ENCODE results near the gene SLC7A6.

The SLC7A6 gene

GRCh38 chr16:68242926-68243858 is 21.1 kb upstream of the SLC7A6 start:
- Histone ChIP-seq H3K9me3 (ENCODE audit: control insufficient read depth, low read length) (no peaks in the 10 kb centered on the region), H2BK120ac (ENCODE audit: low read depth, low read length) (no peak overlapping the region), H3K4me3 (ENCODE audit: insufficient read depth in 1 of 2, low read depth in 1 of 2, low read length in 2 of 2) (no peak overlapping the region), H3K4ac (ENCODE audit: low read depth in 1 of 2, low read length in 2 of 2) (no peak overlapping the region), H3K4me1 (ENCODE audit: control insufficient read depth, insufficient read depth, low read depth, low read length) (peaks cover 30% of the 10 kb centered on the region), H2AFZ (ENCODE audit: low read depth, low read length) (no peak overlapping the region), H2BK15ac (ENCODE audit: low read depth, poor library complexity, severe bottlenecking) (no peak overlapping the region), H3K4me2 (ENCODE audit: low read length, poor library complexity, severe bottlenecking) (no peak overlapping the region), H3K14ac (ENCODE audit: low read length in 2 of 2) (no peak overlapping the region), H3K18ac (ENCODE audit: low read depth in 1 of 2, low read length in 2 of 2) (no peak overlapping the region), H3K23ac (ENCODE audit: low read length in 2 of 2) (no peak overlapping the region), H2BK12ac (ENCODE audit: low read length in 2 of 2) (no peak overlapping the region), H4K8ac (ENCODE audit: low read length) (no peak overlapping the region), H3K9ac (ENCODE audit: low read length) (no peak overlapping the region), H3K79me1 (replicated peaks; ENCODE audit: low read length, poor library complexity, severe bottlenecking) (peaks cover 33% of the 10 kb centered on the region), H2AK5ac (ENCODE audit: low read length, severe bottlenecking) (no peak overlapping the region), H3K27me3 (ENCODE audit: control insufficient read depth in 1 of 2, insufficient read depth in 1 of 2, low read length in 2 of 2) (no peaks in the 10 kb centered on the region), H4K91ac (ENCODE audit: low read length) (no peak overlapping the region), H3K36me3 (ENCODE audit: control insufficient read depth in 1 of 2, insufficient read depth in 2 of 2, low read depth in 1 of 2, low read length in 2 of 2) (no peaks in the 10 kb centered on the region), H2BK5ac (ENCODE audit: low read depth, low read length, poor library complexity, severe bottlenecking) (no peak overlapping the region), H3K27ac (ENCODE audit: low read length, poor library complexity, severe bottlenecking) (no peak overlapping the region)
- DNase-seq = no peak
- 89% methylated on average over 8 of the region's 9 CpGs for WGBS

- Histone ChIP-seq H3K4me3 (ENCODE audit: insufficient read depth in 1 of 2, low read depth in 1 of 2, low read length in 2 of 2) (peak overlapping the region; percentile 99), H3K9ac (ENCODE audit: low read length) (peak overlapping the region; percentile 93), H2BK15ac (ENCODE audit: low read depth, poor library complexity, severe bottlenecking) (peak overlapping the region; percentile 64), H3K27me3 (ENCODE audit: control insufficient read depth in 1 of 2, insufficient read depth in 1 of 2, low read length in 2 of 2) (no peaks in the 10 kb centered on the region), H3K36me3 (ENCODE audit: control insufficient read depth in 1 of 2, insufficient read depth in 2 of 2, low read depth in 1 of 2, low read length in 2 of 2) (peaks cover 9 to 12% of the 10 kb centered on the region in 2 experiments), H2AK5ac (ENCODE audit: low read length, severe bottlenecking) (peak overlapping the region; percentile 49), H3K27ac (ENCODE audit: low read length, poor library complexity, severe bottlenecking) (no peak overlapping the region), H4K91ac (ENCODE audit: low read length) (peak overlapping the region; percentile 84), H3K9me3 (ENCODE audit: control insufficient read depth, low read length) (no peaks in the 10 kb centered on the region), H2BK120ac (ENCODE audit: low read depth, low read length) (no peak overlapping the region), H3K14ac (ENCODE audit: low read length in 2 of 2) (peak overlapping the region in 1 of 2 experiments; percentile 94), H3K18ac (ENCODE audit: low read depth in 1 of 2, low read length in 2 of 2) (peak overlapping the region; percentile 61 to 80), H3K4ac (ENCODE audit: low read depth in 1 of 2, low read length in 2 of 2) (peak overlapping the region; percentile 48 to 91), H3K4me2 (ENCODE audit: low read length, poor library complexity, severe bottlenecking) (peak overlapping the region; percentile 93), H3K4me1 (ENCODE audit: control insufficient read depth, insufficient read depth, low read depth, low read length) (peaks cover 30% of the 10 kb centered on the region), H2AFZ (ENCODE audit: low read depth, low read length) (peak overlapping the region; percentile 96), H2BK12ac (ENCODE audit: low read length in 2 of 2) (no peak overlapping the region), H4K8ac (ENCODE audit: low read length) (peak overlapping the region; percentile 78), H3K23ac (ENCODE audit: low read length in 2 of 2) (peak overlapping the region in 1 of 2 experiments; percentile 78), H2BK5ac (ENCODE audit: low read depth, low read length, poor library complexity, severe bottlenecking) (no peak overlapping the region), H3K79me1 (replicated peaks; ENCODE audit: low read length, poor library complexity, severe bottlenecking) (peaks cover 37% of the 10 kb centered on the region)
- 29% methylated on average over 15 of the region's 20 CpGs for WGBS
- DNase-seq = no peak
Observed at GRCh38 chr16:68244481-68244902, 19.8 kb upstream of the SLC7A6 start.

GRCh38 chr16:68244903-68245853 is 19.1 kb upstream of the SLC7A6 start, which contains the start of gene PLA2G15:
Gene PLA2G15 (plus strand): TSS chr16:68245373. CDS start chr16:68245427, 54 bp downstream.
- peak within 1 kb of the TSS in 1 of 2 experiments; percentile 86 for H3K23ac ChIP-seq (ENCODE audit: low read length in 2 of 2)

More at GRCh38 chr16:68244903-68245853, 19.1 kb upstream of the SLC7A6 start, which contains the start of gene PLA2G15:
- peak within 1 kb of the TSS in 1 of 2 experiments; percentile 97 for H3K14ac ChIP-seq (ENCODE audit: low read length in 2 of 2)
- H2BK120ac ChIP-seq (ENCODE audit: low read depth, low read length) = no peak within 1 kb of the TSS
- peaks cover 14 to 15% of the 10 kb centered on the region in 2 experiments for H3K36me3 ChIP-seq (ENCODE audit: control insufficient read depth in 1 of 2, insufficient read depth in 2 of 2, low read depth in 1 of 2, low read length in 2 of 2)
- H3K27ac ChIP-seq (ENCODE audit: low read length, poor library complexity, severe bottlenecking) = no peak within 1 kb of the TSS
- H3K27me3 ChIP-seq (ENCODE audit: control insufficient read depth in 1 of 2, insufficient read depth in 1 of 2, low read length in 2 of 2) = no peaks in the 10 kb centered on the region
- no peak within 1 kb of the TSS for H2BK5ac ChIP-seq (ENCODE audit: low read depth, low read length, poor library complexity, severe bottlenecking)
- peaks cover 27% of the 10 kb centered on the region for H3K4me1 ChIP-seq (ENCODE audit: control insufficient read depth, insufficient read depth, low read depth, low read length)
- peak within 1 kb of the TSS; percentile 99 for H3K4me3 ChIP-seq (ENCODE audit: insufficient read depth in 1 of 2, low read depth in 1 of 2, low read length in 2 of 2)
- H2AK5ac ChIP-seq (ENCODE audit: low read length, severe bottlenecking) = peak within 1 kb of the TSS; percentile 49
- DNase-seq = peak; percentile 95
- H2AFZ ChIP-seq (ENCODE audit: low read depth, low read length) = peak within 1 kb of the TSS; percentile 96
- H3K79me1 ChIP-seq (replicated peaks; ENCODE audit: low read length, poor library complexity, severe bottlenecking) = peaks cover 37% of the 10 kb centered on the region
- peak within 1 kb of the TSS; percentile 84 for H4K91ac ChIP-seq (ENCODE audit: low read length)
- peak within 1 kb of the TSS; percentile 48 to 91 for H3K4ac ChIP-seq (ENCODE audit: low read depth in 1 of 2, low read length in 2 of 2)
- peak within 1 kb of the TSS; percentile 88 for H4K8ac ChIP-seq (ENCODE audit: low read length)
- no peaks in the 10 kb centered on the region for H3K9me3 ChIP-seq (ENCODE audit: control insufficient read depth, low read length)
- H2BK15ac ChIP-seq (ENCODE audit: low read depth, poor library complexity, severe bottlenecking) = peak within 1 kb of the TSS; percentile 64
- peak within 1 kb of the TSS; percentile 80 to 95 for H3K18ac ChIP-seq (ENCODE audit: low read depth in 1 of 2, low read length in 2 of 2)
- WGBS = under 1% methylated on average over 66 of the region's 75 CpGs
- H3K4me2 ChIP-seq (ENCODE audit: low read length, poor library complexity, severe bottlenecking) = peak within 1 kb of the TSS; percentile 93
- H3K9ac ChIP-seq (ENCODE audit: low read length) = peak within 1 kb of the TSS; percentile 93
- peak within 1 kb of the TSS in 1 of 2 experiments; percentile 58 for H2BK12ac ChIP-seq (ENCODE audit: low read length in 2 of 2)
